Activated naive CD8-positive, alpha-beta T cell treated with anti-CD3 and anti-CD28 coated beads for 36 hours (primary cell): ENCODE data around the gene CMSS1. TPM values are rescaled to one million over a fixed set of nuclear protein-coding genes. Genes with fewer than 3 reads are reported as not detected.
A peak's percentile ranks its signal among the peaks of the same experiment; 100 is the strongest.

ENCODE experiments used
- DNase-seq: peaks from one replicate; pipeline ENCODE4 v3.0.0; 2021
- H3K27ac Mint-ChIP-seq: one replicate; pipeline ENCODE4 v1.8.0; 2022; ENCODE audit warnings: mild to moderate bottlenecking, moderate library complexity, mixed read lengths
- H3K27me3 Mint-ChIP-seq: one replicate; pipeline ENCODE4 v1.8.0; 2022; ENCODE audit warnings: mild to moderate bottlenecking, mixed read lengths
- H3K36me3 Mint-ChIP-seq: one replicate; pipeline ENCODE4 v1.8.0; 2021; ENCODE audit warnings: mild to moderate bottlenecking, mixed read lengths
- H3K4me1 Mint-ChIP-seq: one replicate; pipeline ENCODE4 v1.8.0; 2021; ENCODE audit warnings: mixed read lengths
- H3K4me3 Mint-ChIP-seq: one replicate; pipeline ENCODE4 v1.8.0; 2022; ENCODE audit warnings: mild to moderate bottlenecking, moderate library complexity, mixed read lengths
- H3K9me3 Mint-ChIP-seq: one replicate; pipeline ENCODE4 v1.8.0; 2022; ENCODE audit warnings: mixed read lengths
- total RNA-seq, 2 experiments: library from RNA; stranded (reverse); gene quantifications; one replicate each; pipeline ENCODE4 v1.2.3, GENCODE V29; 2021

Gene CMSS1
- total RNA-seq, 2 experiments from 2014 or later, result 121 to 122 TPM

DNA sequence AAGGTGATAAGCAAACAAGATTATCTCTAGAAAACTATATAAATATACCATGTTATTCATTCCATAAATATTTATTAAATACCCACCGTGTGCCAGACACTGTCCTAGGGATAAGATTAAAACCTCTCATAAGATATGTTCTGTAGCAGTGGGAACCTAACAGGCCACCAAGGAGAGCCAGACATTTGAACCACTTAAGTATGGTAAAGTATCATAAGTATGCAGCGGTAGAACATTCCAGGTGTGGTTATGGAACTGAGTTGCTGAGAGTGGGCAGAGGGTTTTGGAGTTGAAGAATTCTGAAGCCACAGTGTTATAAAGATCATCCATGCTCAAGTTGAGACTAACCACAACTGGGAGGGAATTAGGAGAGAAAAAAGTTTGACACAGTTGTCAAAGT is 282.0 kb downstream of the CMSS1 start:
- Mint-ChIP-seq H3K9me3 (no peaks in the 10 kb centered on the region), H3K27ac (no peak overlapping the region), H3K4me3 (no peak overlapping the region), H3K36me3 (peaks cover 47% of the 10 kb centered on the region), H3K4me1 (peaks cover 17% of the 10 kb centered on the region), H3K27me3 (no peaks in the 10 kb centered on the region)
- no peak for DNase-seq

DNA sequence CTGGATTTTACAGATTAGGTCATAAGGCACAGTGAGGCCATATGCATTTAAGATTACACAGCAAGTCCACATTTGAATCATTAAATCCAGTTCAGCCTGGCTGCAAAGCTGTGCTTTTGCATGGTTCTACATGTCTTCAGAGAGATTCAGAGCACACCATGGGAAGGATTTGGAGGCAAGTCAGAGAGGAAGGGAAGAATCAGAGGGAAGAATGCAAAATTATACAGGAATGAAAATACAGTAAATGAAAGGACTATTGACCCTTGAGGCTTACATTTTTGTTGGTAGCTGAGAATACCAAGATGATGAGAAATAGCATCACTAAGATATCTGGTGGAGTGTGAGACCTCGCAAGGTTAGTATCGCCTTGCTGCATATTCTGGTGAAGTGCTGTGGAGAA is 282.8 kb downstream of the CMSS1 start:
- H3K9me3 Mint-ChIP-seq, result no peaks in the 10 kb centered on the region
- no peak overlapping the region for H3K4me3 Mint-ChIP-seq
- H3K4me1 Mint-ChIP-seq, result peaks cover 25% of the 10 kb centered on the region
- DNase-seq, result no peak
- no peaks in the 10 kb centered on the region for H3K27me3 Mint-ChIP-seq
- H3K27ac Mint-ChIP-seq, result no peak overlapping the region
- H3K36me3 Mint-ChIP-seq, result peaks cover 53% of the 10 kb centered on the region

DNA sequence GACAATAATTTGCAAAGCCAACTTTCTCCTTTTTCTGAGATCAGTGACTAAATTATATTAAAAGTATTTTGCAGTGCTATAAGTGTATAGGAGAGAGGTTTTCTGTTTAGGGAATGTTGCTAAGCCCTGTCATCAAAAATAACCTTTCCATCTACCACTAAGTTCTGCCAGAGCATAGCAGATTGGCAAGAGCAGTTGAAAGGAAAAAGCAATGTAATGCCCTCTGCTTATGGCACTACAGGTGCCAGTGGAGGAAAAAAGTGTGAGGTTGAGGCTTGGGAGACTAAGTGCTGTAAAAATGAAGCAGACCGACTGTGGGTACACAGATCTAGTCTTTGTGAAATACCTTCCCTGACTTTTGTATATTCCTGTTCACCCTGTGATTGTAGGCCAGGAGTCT is 285.1 kb downstream of the CMSS1 start:
- Mint-ChIP-seq H3K27me3 (no peaks in the 10 kb centered on the region), H3K36me3 (peaks cover 49% of the 10 kb centered on the region), H3K27ac (peak overlapping the region; percentile 61), H3K9me3 (no peaks in the 10 kb centered on the region), H3K4me3 (no peak overlapping the region), H3K4me1 (peaks cover 40% of the 10 kb centered on the region)
- DNase-seq, result no peak

DNA sequence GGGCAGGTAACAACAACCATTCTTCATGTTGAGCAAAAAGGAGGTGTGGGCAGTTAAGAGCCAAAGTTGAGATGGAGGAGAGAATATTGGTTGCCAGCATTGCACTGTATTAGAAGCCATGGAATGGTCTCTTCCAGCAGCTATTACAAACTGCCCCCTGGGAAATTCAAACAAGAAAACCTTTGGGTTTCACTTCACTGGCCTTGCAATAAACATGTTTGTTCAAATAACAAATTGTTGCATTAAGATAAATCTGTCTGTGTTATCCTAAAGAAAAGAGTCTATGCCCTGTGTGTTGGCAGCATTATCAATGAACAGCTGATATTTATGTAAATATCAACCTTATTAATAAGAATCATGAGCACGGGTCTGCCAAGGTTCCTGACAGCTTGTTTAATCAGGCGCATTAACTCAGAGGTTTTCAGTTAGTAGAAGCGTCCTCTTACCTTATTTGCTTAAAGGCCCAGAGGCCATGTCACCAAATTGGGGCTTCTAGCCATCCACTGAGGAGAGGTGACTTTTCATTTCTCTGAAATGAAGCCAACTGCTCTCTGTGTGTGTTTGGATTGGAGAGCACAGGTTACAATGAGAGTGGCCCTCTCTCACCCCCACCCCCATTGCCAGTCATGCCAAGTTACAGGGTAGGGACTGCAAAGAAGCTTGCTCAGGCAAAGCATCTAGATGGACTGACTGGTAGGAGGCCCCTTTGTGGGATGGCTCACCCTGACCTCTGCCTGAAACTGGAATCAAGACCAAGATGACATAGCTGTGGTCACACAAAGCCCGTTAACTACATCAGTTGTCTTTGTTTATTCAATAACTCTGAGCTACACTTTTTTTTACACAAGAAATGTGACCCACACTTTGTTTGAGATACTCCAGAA is 286.1 kb downstream of the CMSS1 start:
- Mint-ChIP-seq H3K4me1 (peaks cover 40% of the 10 kb centered on the region), H3K27me3 (no peaks in the 10 kb centered on the region), H3K27ac (peak overlapping the region; percentile 93), H3K9me3 (no peaks in the 10 kb centered on the region), H3K4me3 (no peak overlapping the region), H3K36me3 (peaks cover 53% of the 10 kb centered on the region)
- no peak for DNase-seq

DNA sequence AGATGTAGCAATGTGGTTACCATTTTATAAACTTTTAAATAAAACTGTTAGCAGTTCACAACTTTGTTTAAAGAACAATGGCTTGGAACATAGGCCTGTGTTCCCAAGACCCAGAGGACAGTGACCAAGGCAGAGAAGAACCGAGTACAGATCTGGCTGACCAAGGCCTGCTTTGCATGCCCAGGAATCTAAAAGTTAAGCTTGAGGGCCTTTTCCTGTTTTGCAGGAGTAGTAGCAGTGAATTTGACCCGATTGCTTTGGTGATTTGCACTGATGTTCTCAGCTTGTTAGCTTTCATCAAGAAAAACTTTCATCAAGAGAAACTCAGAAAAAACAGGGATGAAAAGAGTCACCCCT is 286.8 kb downstream of the CMSS1 start:
- Mint-ChIP-seq H3K9me3 (no peaks in the 10 kb centered on the region), H3K4me1 (peaks cover 40% of the 10 kb centered on the region), H3K4me3 (no peak overlapping the region), H3K27ac (peak overlapping the region; percentile 93), H3K36me3 (peaks cover 58% of the 10 kb centered on the region), H3K27me3 (no peaks in the 10 kb centered on the region)
- no peak for DNase-seq

DNA sequence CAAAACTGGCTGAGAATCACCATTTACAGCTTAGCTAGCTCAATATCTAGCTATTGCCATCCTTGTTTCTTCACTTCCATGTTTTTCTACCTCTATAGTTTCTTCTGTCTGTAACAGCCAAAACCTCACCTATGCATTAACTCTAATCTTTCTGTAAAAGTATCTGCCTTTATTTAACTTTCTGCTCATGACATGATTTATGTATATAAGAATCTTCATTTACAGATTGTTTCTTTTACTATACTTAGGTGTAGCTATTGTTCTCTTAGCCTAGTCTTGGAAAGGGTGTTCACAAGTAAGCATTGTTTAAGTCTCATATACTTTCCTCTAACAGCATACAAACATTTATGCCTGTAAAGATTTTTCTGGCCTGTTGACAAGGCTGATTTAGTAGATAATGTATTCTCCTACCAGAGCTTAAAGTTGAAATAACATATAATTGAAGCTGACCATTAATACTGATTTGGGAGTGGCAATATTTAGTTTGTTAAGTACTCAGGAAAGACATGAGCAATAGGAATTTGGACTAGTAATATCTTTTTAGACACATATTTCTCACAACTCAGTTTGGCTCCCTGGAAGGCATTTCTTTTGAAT is 287.3 kb downstream of the CMSS1 start:
- H3K27ac Mint-ChIP-seq, result peak overlapping the region; percentile 93
- H3K36me3 Mint-ChIP-seq, result peaks cover 57% of the 10 kb centered on the region
- DNase-seq, result no peak
- H3K9me3 Mint-ChIP-seq, result no peaks in the 10 kb centered on the region
- peaks cover 40% of the 10 kb centered on the region for H3K4me1 Mint-ChIP-seq
- H3K4me3 Mint-ChIP-seq, result no peak overlapping the region
- H3K27me3 Mint-ChIP-seq, result no peaks in the 10 kb centered on the region

DNA sequence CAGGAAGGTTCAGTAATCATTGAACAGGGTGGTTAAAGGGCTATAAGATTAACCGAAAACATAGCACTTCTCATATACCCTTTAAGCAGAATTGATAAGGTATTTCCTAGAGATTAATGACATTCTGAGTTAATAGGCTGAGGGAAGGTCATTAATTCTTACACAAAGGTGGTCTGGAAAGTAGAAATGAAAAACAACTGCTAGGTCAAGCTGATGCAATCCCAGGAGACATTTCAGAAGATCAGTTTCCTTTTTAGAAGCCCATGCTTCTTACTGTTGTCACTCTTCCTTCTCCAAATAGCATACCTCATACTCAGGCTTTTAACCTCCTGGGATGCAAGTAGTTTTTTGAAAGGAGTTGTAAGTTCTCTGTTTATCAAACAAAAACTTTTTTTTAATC is 287.8 kb downstream of the CMSS1 start:
- no peak overlapping the region for H3K4me3 Mint-ChIP-seq
- H3K36me3 Mint-ChIP-seq, result peaks cover 60% of the 10 kb centered on the region
- no peaks in the 10 kb centered on the region for H3K9me3 Mint-ChIP-seq
- no peak for DNase-seq
- H3K27me3 Mint-ChIP-seq, result no peaks in the 10 kb centered on the region
- H3K4me1 Mint-ChIP-seq, result peaks cover 40% of the 10 kb centered on the region
- H3K27ac Mint-ChIP-seq, result peak overlapping the region; percentile 93

DNA sequence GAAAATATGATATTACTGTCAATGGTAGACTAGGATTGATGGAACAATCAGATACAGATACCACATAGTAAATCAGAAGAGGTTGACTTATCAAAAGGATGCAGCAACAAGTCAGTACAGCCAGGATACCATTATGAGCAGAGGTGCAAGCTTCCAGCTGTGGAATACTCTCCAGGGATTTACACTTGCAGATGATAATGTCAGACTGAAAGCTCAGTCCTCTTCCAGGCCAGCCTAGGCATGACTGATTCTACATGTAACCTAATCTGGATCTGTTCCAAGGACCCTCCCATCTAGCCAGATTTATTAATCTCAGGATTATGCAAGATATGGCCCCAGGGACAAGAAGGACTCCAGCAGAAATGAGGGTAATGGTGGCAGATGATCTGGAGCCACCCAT is 288.4 kb downstream of the CMSS1 start:
- peaks cover 57% of the 10 kb centered on the region for H3K36me3 Mint-ChIP-seq
- H3K9me3 Mint-ChIP-seq, result no peaks in the 10 kb centered on the region
- H3K27ac Mint-ChIP-seq, result peak overlapping the region; percentile 93

DNA sequence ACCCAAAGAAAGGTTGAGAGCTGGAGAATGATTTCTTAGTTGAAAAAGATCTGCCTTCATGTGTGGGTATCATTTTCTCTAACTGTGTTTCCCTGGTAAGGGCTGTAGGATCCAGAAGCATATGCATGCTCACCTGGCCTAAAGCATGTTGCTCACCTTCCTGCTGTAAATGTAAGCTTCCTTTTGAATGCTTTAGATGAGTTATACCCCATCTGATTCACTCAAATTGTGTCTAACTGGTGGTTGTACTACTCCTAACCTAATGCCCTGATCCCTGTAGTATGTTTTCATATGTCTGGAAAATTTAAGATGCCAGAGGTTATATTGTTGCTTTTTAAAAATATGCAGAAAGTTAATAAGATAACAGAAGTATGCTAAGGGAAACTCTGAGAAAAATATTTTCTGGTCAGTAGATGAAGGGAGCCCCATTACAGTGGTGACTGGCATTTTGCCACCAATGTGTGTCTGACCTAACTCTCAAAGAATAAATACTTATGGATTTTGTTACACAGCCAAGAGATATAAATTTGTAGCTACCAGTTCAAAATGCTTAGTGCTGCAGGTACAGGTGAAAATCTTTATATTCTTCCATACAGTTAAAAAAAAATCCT is 289.0 kb downstream of the CMSS1 start:
- H3K27ac Mint-ChIP-seq, result peak overlapping the region; percentile 93
- DNase-seq, result no peak
- peaks cover 40% of the 10 kb centered on the region for H3K4me1 Mint-ChIP-seq
- H3K27me3 Mint-ChIP-seq, result no peaks in the 10 kb centered on the region
- peaks cover 55% of the 10 kb centered on the region for H3K36me3 Mint-ChIP-seq
- no peak overlapping the region for H3K4me3 Mint-ChIP-seq
- H3K9me3 Mint-ChIP-seq, result no peaks in the 10 kb centered on the region

More for the DNA sequence above, 288.4 kb downstream of the CMSS1 start:
- no peak overlapping the region for H3K4me3 Mint-ChIP-seq
- peaks cover 40% of the 10 kb centered on the region for H3K4me1 Mint-ChIP-seq
- DNase-seq, result no peak
- no peaks in the 10 kb centered on the region for H3K27me3 Mint-ChIP-seq

DNA sequence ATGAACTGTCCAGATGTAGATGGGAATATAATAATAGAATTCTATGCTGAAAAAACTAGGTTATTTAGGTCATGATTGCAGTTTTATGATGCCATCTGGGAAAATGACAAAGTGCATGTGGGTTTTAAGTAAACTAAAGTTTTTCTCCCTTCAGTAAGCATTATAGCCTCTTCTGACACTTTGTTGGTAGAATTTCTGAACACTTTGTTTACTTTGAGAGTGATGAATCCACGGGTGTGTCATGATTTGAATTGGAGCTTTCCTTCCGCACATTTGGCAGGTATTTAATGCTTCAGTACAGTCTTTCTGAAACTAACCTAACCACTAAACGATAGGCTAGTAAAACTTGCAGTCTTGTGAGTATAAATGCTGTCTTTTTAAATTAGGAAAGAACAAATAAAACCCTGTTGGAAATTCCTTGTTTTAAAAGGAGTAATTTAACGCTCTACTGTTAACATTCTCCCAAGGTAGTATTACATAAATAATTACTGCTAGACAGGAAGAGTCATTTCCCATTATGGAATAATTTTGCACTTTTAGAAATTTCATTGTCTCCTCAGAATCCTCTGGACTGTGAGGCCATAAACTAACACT is 289.7 kb downstream of the CMSS1 start:
- H3K27ac Mint-ChIP-seq, result no peak overlapping the region
- H3K4me1 Mint-ChIP-seq, result peaks cover 40% of the 10 kb centered on the region
- H3K27me3 Mint-ChIP-seq, result no peaks in the 10 kb centered on the region
- no peak overlapping the region for H3K4me3 Mint-ChIP-seq
- no peaks in the 10 kb centered on the region for H3K9me3 Mint-ChIP-seq
- peaks cover 55% of the 10 kb centered on the region for H3K36me3 Mint-ChIP-seq
- no peak for DNase-seq

DNA sequence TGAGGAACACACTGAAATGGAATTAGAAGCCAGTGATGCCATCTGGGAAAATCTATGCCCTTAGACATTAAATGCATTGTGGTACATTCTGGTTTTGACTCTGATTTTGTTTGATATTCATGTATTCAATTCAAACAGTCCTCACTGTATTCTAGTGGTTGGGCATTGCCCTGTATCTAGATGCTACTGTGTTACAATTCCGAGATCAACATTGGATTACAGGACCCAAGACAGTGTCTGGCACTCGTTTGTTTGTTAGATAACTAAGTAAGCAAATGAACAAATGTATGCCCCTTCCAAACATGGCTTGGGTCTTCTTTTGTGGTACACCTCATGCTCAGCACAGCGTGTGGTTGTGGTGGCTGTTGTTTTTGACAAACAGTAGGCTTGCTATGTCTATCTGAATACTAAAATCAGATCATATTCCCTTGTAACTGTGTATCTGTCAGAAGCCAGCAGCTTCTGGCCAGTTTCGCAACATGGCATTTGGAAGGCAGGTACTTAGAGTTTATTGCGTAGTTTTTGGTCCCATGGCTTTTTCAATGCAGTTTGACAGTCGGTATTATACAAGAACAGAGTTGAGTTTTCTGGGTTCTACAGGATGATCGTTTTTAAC is 290.9 kb downstream of the CMSS1 start:
- H3K27me3 Mint-ChIP-seq, result no peaks in the 10 kb centered on the region
- DNase-seq, result no peak
- H3K4me3 Mint-ChIP-seq, result no peak overlapping the region
- H3K9me3 Mint-ChIP-seq, result no peaks in the 10 kb centered on the region
- H3K27ac Mint-ChIP-seq, result no peak overlapping the region
- H3K4me1 Mint-ChIP-seq, result peaks cover 37% of the 10 kb centered on the region
- peaks cover 44% of the 10 kb centered on the region for H3K36me3 Mint-ChIP-seq

DNA sequence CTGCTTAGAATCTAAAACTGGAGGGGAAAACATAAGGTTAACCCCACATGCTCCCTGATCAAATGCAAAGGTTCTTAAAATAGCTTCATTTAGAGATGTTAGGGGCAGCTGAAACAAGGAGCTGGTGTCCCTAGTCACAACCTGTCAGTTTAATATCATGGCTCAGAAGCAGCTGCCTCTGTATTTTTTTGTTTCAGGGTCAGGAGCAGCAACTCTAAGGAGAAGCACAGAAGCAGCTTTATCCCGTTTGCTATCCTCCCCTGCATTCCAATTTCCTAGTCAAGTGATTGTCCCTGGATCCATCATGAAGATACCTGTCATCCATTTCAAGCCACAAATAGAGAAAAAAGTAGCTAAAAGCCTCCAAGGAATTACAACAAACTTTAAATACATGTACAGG is 292.5 kb downstream of the CMSS1 start:
- H3K36me3 Mint-ChIP-seq, result peaks cover 30% of the 10 kb centered on the region
- no peaks in the 10 kb centered on the region for H3K27me3 Mint-ChIP-seq
- H3K4me3 Mint-ChIP-seq, result no peak overlapping the region
- DNase-seq, result no peak
- H3K9me3 Mint-ChIP-seq, result no peaks in the 10 kb centered on the region
- H3K4me1 Mint-ChIP-seq, result peaks cover 22% of the 10 kb centered on the region
- no peak overlapping the region for H3K27ac Mint-ChIP-seq

DNA sequence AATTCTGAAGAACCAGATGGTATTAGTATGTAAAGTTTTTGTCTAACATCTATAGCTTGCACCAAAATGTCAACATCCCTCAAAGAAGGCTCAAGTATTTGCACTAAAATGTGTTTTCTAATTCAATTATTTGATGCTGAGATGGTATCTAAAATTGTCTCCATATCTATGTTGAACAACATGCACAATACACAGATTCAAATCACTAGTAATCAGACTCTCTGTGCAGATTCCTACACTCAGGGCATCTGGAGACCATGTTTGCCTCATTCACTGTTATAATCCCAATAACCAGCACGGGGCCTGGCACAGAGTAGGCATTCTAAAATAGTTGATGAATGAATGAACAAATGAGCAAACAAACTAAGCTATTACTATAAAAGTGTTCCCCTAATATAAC is 294.1 kb downstream of the CMSS1 start:
- Mint-ChIP-seq H3K9me3 (no peaks in the 10 kb centered on the region), H3K27me3 (no peaks in the 10 kb centered on the region), H3K4me1 (peaks cover 6% of the 10 kb centered on the region), H3K27ac (no peak overlapping the region), H3K4me3 (no peak overlapping the region), H3K36me3 (peaks cover 26% of the 10 kb centered on the region)
- DNase-seq, result no peak

DNA sequence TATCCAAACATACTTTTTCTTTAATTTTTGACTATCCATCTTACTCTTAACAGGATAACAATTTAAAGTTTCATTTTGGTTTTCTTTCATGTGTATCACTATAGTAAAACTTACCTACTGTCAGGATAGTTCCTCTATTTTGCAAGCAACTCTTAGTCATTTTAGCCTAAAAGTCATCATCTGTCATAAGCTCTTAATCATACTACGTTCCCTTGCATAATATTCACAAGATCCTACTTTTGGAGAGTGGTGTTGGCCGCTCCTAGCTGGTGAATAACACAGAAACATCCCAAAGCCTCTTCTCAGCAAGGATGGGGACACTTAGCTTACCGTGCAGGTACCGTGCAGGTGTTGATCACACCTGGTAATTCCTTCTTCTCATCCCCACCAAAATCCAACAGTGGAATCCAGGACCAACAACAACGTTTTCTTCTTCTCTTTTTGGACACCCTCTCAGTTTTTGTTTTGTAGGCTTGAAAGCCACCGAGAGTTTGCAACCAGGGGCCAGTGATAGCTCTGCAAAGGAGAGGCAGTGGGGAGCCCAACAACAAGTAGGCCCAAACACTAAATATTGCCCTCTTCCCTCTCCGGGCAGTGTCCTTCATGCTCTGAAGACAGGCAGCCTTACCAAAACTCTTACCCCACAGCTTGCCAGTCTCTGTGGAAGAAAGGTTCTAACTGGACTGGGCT is 296.2 kb downstream of the CMSS1 start:
- DNase-seq, result no peak
- peaks cover 2% of the 10 kb centered on the region for H3K4me1 Mint-ChIP-seq
- no peaks in the 10 kb centered on the region for H3K9me3 Mint-ChIP-seq
- H3K4me3 Mint-ChIP-seq, result no peak overlapping the region
- H3K27ac Mint-ChIP-seq, result no peak overlapping the region
- peaks cover 20% of the 10 kb centered on the region for H3K36me3 Mint-ChIP-seq
- H3K27me3 Mint-ChIP-seq, result no peaks in the 10 kb centered on the region
